Left ventricle myocardium inferior (tissue), 1 donor: ENCODE measurements around the gene LYG1. TPM values are rescaled to one million over a fixed set of nuclear protein-coding genes. Genes with fewer than 3 reads are reported as not detected.

ENCODE experiments used
- DNase-seq: peaks from one replicate; pipeline ENCODE4 v3.0.0-alpha.2; 2020
- H3K27ac ChIP-seq: fragments of 200-600 bp; replicated peaks from 2 replicates; pipeline ENCODE4 v1.8.0; 2021
- H3K27me3 ChIP-seq: fragments of 200-600 bp; 2 replicates; pipeline ENCODE4 v1.8.0; 2021; ENCODE audit warnings: low read depth
- H3K36me3 ChIP-seq: fragments of 200-600 bp; 2 replicates; pipeline ENCODE4 v1.8.0; 2021
- H3K4me1 ChIP-seq: fragments of 200-600 bp; 2 replicates; pipeline ENCODE4 v1.8.0; 2021
- H3K4me3 ChIP-seq: fragments of 200-600 bp; 2 replicates; pipeline ENCODE4 v1.8.0; 2021; ENCODE audit warnings: mild to moderate bottlenecking, moderate library complexity
- H3K9me3 ChIP-seq: fragments of 200-600 bp; replicated peaks from 2 replicates; pipeline ENCODE4 v1.8.0; 2021
- CTCF ChIP-seq: fragments of 200-600 bp; IDR thresholded peaks from 2 replicates; pipeline ENCODE4 v1.8.0; 2021; ENCODE audit warnings: antibody characterized with exemption, mild to moderate bottlenecking, borderline replicate concordance
- intact Hi-C: fragments of 100-400 bp; cut with micrococcal nuclease; formaldehyde crosslinking; loops from one replicate; pipeline ENCODE4 v1.11.0; 2022
- total RNA-seq: library from RNA; stranded (reverse); fragmentation: NEBNext Ultra II Directional; extraction: Animal tissue kit (Norgen Biotek cat#: 25700); gene quantifications from one replicate; pipeline ENCODE4 v1.2.1, GENCODE V29; 2021
- donor health status: DM: no; HTN: yes; CAD: no; lungs with severe emphysema.

The LYG1 gene
- total RNA-seq, 1 donor from 2014 or later = 0.58 TPM

DNA sequence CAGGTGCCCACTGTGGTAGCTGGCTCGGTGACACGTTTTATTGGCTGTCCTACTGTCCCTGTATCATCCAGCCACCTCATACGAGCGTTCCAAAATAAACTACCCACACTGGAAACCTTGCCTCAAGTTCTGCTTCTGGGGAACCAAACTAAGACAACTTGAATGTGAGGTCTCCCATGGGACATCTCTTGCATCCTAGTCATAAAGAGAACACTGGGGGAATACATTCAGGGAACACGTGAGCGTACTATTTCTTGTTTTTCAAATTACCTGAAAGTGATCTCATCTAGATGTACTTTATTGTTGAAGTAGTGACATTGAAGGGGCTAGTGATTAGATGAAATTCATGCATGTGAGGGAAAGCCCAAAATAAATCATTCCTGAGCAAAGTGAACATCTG, 60.6 kb downstream of the LYG1 start:
- intact Hi-C loops = no loop called here
- no peak for DNase-seq
- Histone ChIP-seq H3K27ac (no peak overlapping the region), H3K36me3 (no peaks in the 10 kb centered on the region), H3K4me1 (no peaks in the 10 kb centered on the region), H3K27me3 (no peaks in the 10 kb centered on the region), H3K4me3 (no peak overlapping the region), H3K9me3 (peaks cover 2% of the 10 kb centered on the region)
- no peak for TF ChIP-seq CTCF

- peak overlapping the region; percentile 12 for H3K4me3 ChIP-seq
- peaks cover 2% of the 10 kb centered on the region for H3K9me3 ChIP-seq
- H3K27ac ChIP-seq = peak overlapping the region; percentile 23
- intact Hi-C loops = no loop called here
- H3K27me3 ChIP-seq = no peaks in the 10 kb centered on the region
- no peak for TF ChIP-seq CTCF
- no peaks in the 10 kb centered on the region for H3K36me3 ChIP-seq
- no peak for DNase-seq
- H3K4me1 ChIP-seq = no peaks in the 10 kb centered on the region
Measured at GRCh38 chr2:99238599-99238998, 62.4 kb downstream of the LYG1 start.

Other genes with a start within 250 kb of the LYG1 start
- gene C2orf15, start 159.5 kb downstream of the LYG1 start, total RNA-seq = not detected
- gene TSGA10, start 146.3 kb downstream of the LYG1 start, total RNA-seq = 3.1 TPM
- gene LIPT1, start 146.2 kb downstream of the LYG1 start, total RNA-seq = 7.9 TPM
- gene MITD1, start 120.1 kb downstream of the LYG1 start, total RNA-seq = 16.0 TPM
- gene MRPL30, start 120.0 kb downstream of the LYG1 start, total RNA-seq = 34.8 TPM
- not detected for gene LYG2, start 45.5 kb downstream of the LYG1 start, total RNA-seq
- 20.6 TPM for gene TXNDC9, start 35.1 kb upstream of the LYG1 start, total RNA-seq
- gene EIF5B, start 36.2 kb upstream of the LYG1 start, total RNA-seq = 87.0 TPM
- gene REV1, start 188.8 kb upstream of the LYG1 start, total RNA-seq = 42.8 TPM